ENCODE results near the gene HNF1B.
"Not testable (repeated sequence)": the region's sequence is repeated elsewhere in the genome, so short reads cannot be mapped to it uniquely, and the experiment has no call there.

HNF1B gene

GRCh38 chr17:37701496-37701898 lies 43.4 kb downstream of the HNF1B start:
- peak; percentile 25 for DNase-seq (ENCODE audit: low read depth)

DNA sequence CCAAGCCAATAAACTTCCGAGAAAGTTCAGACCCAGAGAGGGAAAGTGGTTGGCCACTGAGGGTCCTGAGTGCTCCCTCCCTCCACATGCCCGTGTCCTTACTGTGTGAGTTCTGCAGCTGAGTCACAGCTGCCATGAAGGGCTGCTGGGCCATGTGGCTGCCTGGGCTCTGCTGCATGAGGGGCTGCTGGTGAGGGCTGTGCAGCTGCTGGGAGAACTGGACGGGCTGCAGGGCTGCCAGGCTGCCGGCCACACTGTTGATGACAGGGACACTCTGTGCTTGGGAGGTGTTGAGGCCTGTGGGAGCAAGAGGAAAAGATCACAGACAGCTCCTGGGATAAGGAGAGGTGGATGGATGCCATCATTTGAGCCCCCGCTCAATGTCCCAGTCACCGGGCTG lies 44.0 kb downstream of the HNF1B start:
- DNase-seq (ENCODE audit: low read depth) = peak; percentile 12

- DNase-seq (ENCODE audit: low read depth) = no peak
These were observed 45.4 kb downstream of the HNF1B start for GRCh38 chr17:37699285-37699973.

DNA sequence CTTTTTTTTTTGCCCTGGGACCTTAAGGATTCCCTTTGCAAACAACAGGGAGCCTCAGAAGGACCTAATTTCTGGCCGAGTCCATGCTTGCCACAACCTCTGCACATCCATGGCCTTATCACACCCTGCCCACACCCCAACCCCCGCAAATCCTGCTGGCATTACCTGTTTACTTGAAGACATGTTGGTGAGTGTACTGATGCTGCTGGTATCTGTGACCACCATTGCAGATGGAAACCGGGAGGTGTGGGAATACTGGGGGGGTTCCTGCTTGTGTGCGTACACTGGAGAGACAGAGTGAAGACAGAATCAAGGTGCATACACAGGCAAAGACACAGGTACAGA lies 46.0 kb downstream of the HNF1B start:
- no peak for DNase-seq (ENCODE audit: low read depth)

DNA sequence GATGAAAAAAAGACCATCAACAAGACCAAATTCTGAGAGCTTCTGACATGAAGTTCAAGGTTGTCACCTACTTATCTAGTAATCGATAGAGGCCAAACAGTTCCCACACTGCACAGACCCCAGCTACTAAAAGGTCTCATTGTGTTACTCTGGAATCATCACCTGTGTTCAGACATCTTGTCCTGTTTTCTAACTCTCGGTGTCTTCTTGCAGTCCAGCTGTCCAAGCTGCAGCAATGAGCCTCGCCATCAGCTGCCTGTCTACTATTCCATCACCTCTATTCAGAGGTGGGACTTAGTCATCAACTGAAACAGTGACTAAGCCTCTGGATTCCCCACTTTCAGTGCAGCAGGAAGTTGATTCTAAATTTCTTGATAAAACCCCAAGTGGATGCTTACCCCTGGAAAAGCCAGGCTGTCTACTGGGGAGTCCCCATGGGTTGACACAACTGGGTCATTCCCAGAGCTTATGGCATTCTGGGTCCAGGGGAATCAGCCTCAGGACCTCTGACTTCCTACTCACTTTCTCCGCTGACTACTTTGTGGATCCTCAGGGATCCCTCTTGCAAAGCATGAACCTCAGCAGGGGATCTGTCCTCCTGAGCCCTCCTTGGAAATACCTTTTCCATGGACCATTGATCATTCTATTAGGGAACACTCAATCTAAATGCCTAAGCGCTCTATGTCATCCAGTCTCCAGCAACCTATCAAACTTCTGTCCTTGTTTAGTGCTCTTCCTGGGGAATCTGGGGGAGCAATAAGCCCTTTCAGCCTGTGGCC lies 46.5 kb downstream of the HNF1B start:
- DNase-seq (ENCODE audit: low read depth) = peak; percentile 76

DNA sequence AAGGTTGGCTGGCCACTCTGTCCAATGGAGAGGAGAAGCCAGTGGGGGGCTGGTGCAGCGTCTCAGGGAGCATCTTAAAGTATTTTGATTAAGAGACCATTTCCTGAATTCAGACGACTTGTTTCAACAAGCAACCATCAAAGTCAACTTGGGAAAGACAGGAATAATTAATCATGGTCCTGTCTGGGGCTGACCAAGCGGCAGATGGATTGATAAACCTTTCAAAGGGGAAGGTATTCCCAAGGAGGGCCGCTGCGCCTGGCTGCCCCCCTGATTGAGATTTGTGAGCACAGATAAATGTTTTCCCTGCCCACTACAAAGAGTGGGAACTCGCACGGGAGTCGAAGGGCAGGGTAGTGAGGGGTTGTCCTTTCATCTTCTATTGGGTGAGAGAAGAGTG lies 47.5 kb downstream of the HNF1B start:
- no peak for DNase-seq (ENCODE audit: low read depth)

DNA sequence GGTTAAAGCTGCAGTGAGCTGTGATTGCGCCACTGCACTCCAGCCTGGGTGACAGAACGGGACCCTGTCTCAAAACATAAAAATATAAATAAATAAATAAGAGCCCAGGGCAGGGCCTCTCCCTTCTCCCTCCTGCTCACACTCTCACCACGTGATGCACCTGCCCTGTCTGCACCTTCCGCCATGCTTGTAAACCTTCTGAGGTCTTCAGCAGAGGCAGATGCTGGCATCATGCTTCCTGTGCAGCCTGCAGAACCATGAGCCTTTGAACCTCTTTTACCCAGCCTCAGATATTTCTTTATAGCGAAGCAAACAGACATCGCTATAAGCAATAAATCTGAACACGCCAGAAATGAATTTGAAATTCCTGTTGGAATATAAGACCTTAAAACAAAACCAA lies 48.5 kb downstream of the HNF1B start:
- no peak for DNase-seq (ENCODE audit: low read depth)

- no peak for DNase-seq (ENCODE audit: low read depth)
These were observed 49.1 kb downstream of the HNF1B start for GRCh38 chr17:37695726-37696125.

GRCh38 chr17:37694734-37695133 lies 50.1 kb downstream of the HNF1B start:
- no peak for DNase-seq (ENCODE audit: low read depth)

DNA sequence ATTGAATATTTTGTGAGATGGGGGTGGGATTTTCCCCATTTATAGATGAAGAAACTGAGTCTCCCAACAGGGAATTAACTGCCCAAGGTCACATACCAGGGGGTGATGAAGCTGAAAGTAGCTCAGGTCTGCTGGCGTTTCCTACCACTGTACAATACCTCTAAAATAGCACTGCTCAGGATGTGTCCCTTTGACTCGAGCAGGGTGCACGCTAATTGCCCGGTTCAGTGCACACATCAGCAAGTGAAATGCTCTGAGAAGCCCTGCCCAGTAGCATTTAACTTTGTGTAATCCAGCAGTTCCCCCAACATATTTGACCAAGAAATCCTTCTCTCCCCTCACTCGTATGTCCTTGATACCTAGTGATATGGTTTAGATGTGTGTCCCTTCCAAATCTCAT lies 51.5 kb downstream of the HNF1B start:
- DNase-seq (ENCODE audit: low read depth) = no peak

DNA sequence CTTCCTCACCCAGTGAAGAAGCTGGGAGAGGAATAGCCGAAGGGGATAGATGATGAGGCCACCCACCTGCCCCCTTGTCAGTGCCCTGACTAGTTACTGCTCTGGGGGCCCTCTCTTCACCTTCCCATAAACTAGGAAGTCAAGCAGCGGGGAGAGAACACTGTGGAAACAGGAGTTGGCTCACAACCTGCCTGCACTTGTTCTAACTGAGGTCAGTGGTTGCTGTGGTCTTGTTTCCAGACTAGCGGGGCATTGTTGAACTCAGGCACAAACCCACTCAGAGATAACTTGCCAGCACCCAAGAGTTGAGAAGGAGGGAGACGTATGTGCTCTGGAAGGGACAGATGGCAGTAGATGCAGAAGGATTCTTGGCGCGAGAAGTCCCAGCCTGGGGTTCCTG lies 53.1 kb downstream of the HNF1B start:
- no peak for DNase-seq (ENCODE audit: low read depth)

GRCh38 chr17:37689317-37689716 lies 55.5 kb downstream of the HNF1B start:
- DNase-seq (ENCODE audit: low read depth) = no peak

DNA sequence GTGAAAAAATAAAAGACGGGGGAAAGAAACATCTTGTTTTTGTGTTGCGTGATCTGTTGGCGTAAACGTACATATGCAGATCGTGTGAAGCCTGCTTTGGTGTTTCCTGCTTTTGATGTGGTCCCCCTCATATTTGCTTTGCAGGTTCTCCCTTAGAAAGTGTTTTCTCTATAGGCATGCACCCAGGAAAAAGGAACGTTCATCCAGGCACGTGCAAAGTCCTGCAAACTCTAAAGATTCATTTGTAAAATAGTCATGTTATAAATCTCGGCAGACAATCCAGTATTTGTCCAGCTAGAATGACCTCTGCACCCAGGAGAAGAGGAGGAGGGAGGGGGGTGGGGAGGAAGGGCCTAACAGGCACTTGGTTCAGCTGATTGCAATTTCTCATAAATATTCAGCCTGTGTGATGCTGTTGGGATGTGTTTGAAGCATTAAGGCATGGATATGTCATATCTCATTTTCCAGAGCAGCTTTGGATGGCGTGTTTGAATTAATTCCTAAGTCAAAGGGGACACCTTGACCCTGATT lies 61.3 kb downstream of the HNF1B start:
- DNase-seq (ENCODE audit: low read depth) = no peak

DNA sequence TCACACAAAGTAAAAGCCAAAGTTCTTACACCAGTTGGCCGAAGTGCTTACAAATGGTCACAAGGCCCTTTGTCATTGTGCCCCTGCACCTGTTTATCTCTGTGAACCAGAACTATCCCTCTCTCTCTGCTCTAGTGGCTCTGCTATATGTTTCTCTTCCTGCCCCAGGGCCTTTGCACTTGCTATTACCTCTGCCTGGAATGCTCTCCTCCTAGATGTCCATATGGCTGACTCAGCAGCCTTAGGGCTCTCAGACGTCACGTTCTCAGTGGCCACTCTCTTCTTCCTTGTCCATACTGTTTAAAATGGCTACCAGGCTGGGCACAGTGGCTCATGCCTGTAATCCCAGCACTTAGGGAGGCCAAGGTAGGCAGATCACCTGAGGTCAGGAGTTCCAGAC lies 62.9 kb downstream of the HNF1B start:
- DNase-seq (ENCODE audit: low read depth) = no peak

- DNase-seq (ENCODE audit: low read depth) = not testable (repeated sequence)
These were observed 64.9 kb downstream of the HNF1B start for GRCh38 chr17:37679995-37680394.

DNA sequence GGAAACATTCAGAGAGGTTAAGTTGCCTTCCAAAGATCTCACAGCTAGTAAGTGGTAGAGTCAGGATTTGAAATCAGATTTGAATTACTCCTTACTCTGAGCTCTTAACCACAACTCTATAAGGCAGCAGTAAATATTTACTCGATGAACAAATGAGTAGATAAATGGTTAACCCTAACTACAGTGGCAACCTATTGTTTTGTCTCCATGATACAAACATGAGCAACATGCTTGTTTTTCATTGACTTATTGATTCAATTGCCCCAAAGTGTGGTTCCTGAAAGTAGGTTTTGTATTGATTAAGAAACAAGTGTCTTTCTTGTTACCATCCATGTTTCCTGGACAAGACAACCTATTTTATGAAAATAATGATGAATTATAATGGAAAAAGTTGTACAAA lies 66.8 kb downstream of the HNF1B start:
- no peak for DNase-seq (ENCODE audit: low read depth)

GRCh38 chr17:37677021-37677420 lies 67.8 kb downstream of the HNF1B start:
- DNase-seq (ENCODE audit: low read depth) = no peak

- DNase-seq (ENCODE audit: low read depth) = peak; percentile 22
These were observed 68.5 kb downstream of the HNF1B start for GRCh38 chr17:37676115-37676925.

DNA sequence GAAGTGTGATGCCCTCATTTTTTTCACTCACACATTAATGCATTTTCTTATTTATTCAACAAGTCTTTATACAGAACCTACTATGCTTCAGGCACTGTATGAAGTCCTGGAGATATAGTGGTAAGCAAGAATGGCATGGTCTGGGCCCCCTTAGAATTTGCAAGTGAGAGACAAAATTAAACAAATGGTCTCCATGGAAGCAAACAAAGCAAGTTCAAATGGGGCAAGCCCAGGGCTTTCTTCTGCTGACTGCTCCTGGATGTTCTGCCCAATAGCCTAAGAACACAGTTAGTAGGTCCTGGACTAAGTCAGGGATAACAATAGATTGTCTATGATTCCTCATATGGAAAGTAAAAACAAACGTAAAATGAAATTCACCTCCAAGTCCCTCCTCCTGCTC lies 70.3 kb downstream of the HNF1B start:
- no peak for DNase-seq (ENCODE audit: low read depth)

GRCh38 chr17:37673386-37673785 lies 71.5 kb downstream of the HNF1B start:
- DNase-seq (ENCODE audit: low read depth) = no peak

GRCh38 chr17:37672548-37673078 lies 72.2 kb downstream of the HNF1B start:
- no peak for DNase-seq (ENCODE audit: low read depth)

DNA sequence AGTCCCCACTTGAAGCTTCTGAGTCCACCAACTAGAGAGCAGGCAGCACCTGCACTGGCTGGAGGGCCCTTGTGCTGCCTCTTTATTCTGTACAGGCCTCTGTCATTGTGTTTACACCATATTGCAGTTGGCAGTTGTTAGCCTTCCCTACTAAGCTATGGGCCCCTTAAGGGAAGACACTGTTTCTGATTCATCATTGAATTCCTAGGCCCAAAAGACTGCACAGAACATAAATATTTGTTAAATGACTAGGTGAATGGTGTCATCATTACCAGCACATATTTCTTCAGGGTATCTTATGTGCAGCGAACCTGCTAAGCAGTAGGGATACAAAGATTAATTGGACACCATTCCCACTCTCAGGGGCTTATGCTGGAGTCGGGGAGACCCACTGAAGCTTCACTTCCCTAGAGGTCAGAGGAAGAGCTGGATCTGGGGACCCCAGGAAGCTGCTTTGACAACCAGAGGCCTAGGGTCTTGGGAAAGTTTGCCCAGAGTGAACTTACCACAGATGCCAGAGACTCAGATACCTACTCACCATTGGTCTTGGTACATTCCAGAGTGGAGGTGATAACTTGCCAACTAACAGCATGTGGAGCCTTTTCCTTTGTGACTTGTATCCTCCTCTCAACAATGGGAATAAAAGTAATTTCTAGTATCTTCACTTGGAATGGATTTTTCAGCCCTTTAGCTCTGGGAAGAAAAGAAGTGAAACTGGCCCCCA lies 72.9 kb downstream of the HNF1B start:
- peak; percentile 97 for DNase-seq (ENCODE audit: low read depth)

All from ELR (cell line).